Heart left ventricle (tissue), 16 donors: Measurements from ENCODE around the gene SPOCK2. TPM values are rescaled to one million over a fixed set of nuclear protein-coding genes. Genes with fewer than 3 reads are reported as not detected.
A peak's percentile ranks its signal among the peaks of the same experiment; 100 is the strongest.

Experiments
- ATAC-seq, 4 donors: fragments of 200-7000 bp; cut with Tn5 transposase; one replicate each; pipeline ENCODE4 v1.9.1; 2020 to 2022; ENCODE audit warnings: moderate library complexity in 4 of 4, mild to moderate bottlenecking in 3 of 4, moderate number of reproducible peaks in 1 of 4
- DNase-seq, 5 donors: peaks; one replicate each; pipeline ENCODE4 v3.0.0-alpha.2; 2020
- H3K27ac ChIP-seq, 12 donors: fragments of 200-600 bp; sonication (generic) in 4 of 12; one replicate each; pipeline versions ENCODE4 v1.5.0 to v1.8.0; 2016 to 2022; ENCODE audit warnings: mild to moderate bottlenecking in 2 of 12
- H3K27me3 ChIP-seq, 9 donors: fragments of 200-600 bp; sonication (generic) in 2 of 9; one replicate each; pipeline versions ENCODE4 v1.5.1 to v1.8.0; 2016 to 2022; ENCODE audit warnings: mild to moderate bottlenecking in 3 of 9
- H3K36me3 ChIP-seq, 9 donors: fragments of 200-600 bp; sonication (generic) in 2 of 9; one replicate each; pipeline versions ENCODE4 v1.5.0 to v1.8.0; 2018 to 2022; ENCODE audit warnings: mild to moderate bottlenecking in 2 of 9
- H3K4me1 ChIP-seq, 12 donors: fragments of 200-600 bp; sonication (generic) in 4 of 12; one replicate each; pipeline versions ENCODE4 v1.5.0 to v1.8.0; 2016 to 2022; ENCODE audit warnings: mild to moderate bottlenecking in 3 of 12
- H3K4me3 ChIP-seq, 12 donors: fragments of 200-600 bp; sonication (generic) in 4 of 12; one replicate each; pipeline versions ENCODE4 v1.5.0 to v1.8.0; 2017 to 2022; ENCODE audit warnings: mild to moderate bottlenecking in 9 of 12, moderate library complexity in 4 of 12
- H3K9me3 ChIP-seq, 12 donors: fragments of 200-600 bp; sonication (generic) in 4 of 12; one replicate each; pipeline versions ENCODE4 v1.5.0 to v1.8.0; 2016 to 2022; ENCODE audit warnings: mild to moderate bottlenecking in 1 of 12
- POLR2A ChIP-seq, 2 donors: fragments of 450-650 bp; IDR thresholded peaks; one replicate each; pipeline ENCODE4 v1.6.1; 2017; ENCODE audit warnings: antibody characterized with exemption in 2 of 2, mild to moderate bottlenecking in 2 of 2, moderate library complexity in 2 of 2
- WGBS, 4 donors: extraction: QIAGEN DNeasy Blood & Tissue Kit in 2 of 4; methylation state at CpG; one replicate each; pipeline versions ENCODE4 v1.1.5 to v1.1.7; 2013 to 2018; 5-methylcytosine and 5-hydroxymethylcytosine counted together
- intact Hi-C, 10 donors: fragments of 100-400 bp; cut with DNase I; formaldehyde crosslinking; loops; one replicate each; pipeline versions ENCODE4 v1.11.1 to v1.14.2; 2022
- polyA plus RNA-seq, 2 donors: library from polyadenylated mRNA; stranded (reverse); fragments of 200-250 nt; gene quantifications; one replicate each; pipeline ENCODE4 v1.2.3, GENCODE V29; 2013
- total RNA-seq, 9 donors: library from RNA; depleted of rRNA in 2 of 9; stranded (reverse); fragments of >200 nt in 2 of 9; fragmentation: NEBNext Ultra II Directional in 3 of 9; extraction: Animal tissue kit (Norgen Biotek cat#: 25700) in 3 of 9; gene quantifications; one replicate each; pipeline versions ENCODE4 v1.1.0 to v1.2.4, GENCODE V29; 2016 to 2023
- TF ChIP-seq, protein P1 (sequence below), 12 donors: fragments of 200-600 bp; sonication (generic) in 4 of 12; IDR thresholded peaks; one replicate each; pipeline versions ENCODE4 v1.5.0 to v1.8.0; 2018 to 2022; ENCODE audit warnings: antibody characterized with exemption in 12 of 12, mild to moderate bottlenecking in 5 of 12
- donor health status: ischemic (EF 13 %, LVEDD 7.1; RV severe dilation, severe dysfunction).
- donor health status: healthy with polysubstance abuse.
- donor health status: DM: no; HTN: yes; CAD: no.
- donor health status: DM: no; HTN: no; CAD: no.
- donor health status: ischemic (EF 25% LVEDD 6.9; RV normal size, moderate dysfunction).
- donor health status: ischemic (EF 25% LVEDD 5.7; RV mildly dilated, moderate dysfunction).
- donor health status: healthy.
- donor health status: DM: yes; HTN: yes; CAD: no.
- donor health status: ischemic (EF 35%, LVEDD 5.7; RV mildly dilated, moderate dysfunction).
- donor health status: nonischemic (EF 11% LVEDD 7.7; RV severe dilation, severe dysfunction).
- donor health status: DM: yes; HTN: yes; CAD: no.
- donor health status: PGD.
- donor health status: ischemic (EF 29% LVEDD 5.4; RV normal size, mild dysfunction).
- donor health status: nonischemic (EF 23%, LVEDD 6.1; RV moderate dilation, normal function).

SPOCK2 gene
- total and polyA plus RNA-seq, 11 donors, result 4.4 to 16.6 (median 8.0) TPM

DNA sequence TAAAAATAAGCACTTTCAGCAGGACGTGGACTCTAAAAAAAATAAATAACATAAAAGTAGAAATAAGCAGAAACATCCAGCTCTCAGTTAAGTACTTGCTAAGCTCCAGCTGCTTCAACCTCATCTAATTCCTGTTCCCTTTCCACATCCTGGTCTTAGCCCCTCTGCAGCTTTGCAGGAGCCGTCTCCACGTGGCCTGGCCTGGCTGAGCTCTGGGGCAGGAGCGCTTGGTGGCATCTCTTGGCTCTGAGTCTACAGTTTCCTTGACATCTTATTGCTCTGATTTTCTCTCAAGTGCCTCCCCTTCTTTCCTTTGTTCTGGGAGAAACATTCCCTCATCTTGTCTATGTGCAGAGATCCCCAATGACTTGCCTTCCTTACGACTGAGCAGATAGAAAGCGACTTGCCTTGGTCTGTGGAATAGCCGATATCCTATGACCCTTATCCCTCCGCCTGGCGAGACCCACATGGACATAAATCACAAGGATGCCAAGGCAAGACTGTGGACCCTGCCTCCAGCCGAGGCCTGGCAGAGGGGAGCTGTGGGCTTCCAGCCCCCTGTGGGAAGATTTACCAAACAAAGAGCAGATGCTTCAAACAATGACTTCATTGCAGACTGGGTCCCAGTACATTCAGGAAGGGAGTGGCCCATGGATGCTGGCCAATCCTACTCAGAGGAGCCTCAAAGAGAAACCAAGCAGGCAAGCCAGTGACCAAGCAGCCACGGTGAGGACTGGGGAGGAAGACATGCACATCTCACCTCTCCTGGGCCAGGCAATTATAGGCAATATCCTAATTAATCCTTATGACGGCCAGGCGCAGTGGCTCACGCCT lies 61.9 kb downstream of the SPOCK2 start:
- H3K27ac ChIP-seq, result no peak overlapping the region
- no peaks in the 10 kb centered on the region for H3K27me3 ChIP-seq
- intact Hi-C loops, result no loop called here
- TF ChIP-seq POLR2A (IDR thresholded peaks at IDR 0.05), result no peak
- TF ChIP-seq, protein P1, sequence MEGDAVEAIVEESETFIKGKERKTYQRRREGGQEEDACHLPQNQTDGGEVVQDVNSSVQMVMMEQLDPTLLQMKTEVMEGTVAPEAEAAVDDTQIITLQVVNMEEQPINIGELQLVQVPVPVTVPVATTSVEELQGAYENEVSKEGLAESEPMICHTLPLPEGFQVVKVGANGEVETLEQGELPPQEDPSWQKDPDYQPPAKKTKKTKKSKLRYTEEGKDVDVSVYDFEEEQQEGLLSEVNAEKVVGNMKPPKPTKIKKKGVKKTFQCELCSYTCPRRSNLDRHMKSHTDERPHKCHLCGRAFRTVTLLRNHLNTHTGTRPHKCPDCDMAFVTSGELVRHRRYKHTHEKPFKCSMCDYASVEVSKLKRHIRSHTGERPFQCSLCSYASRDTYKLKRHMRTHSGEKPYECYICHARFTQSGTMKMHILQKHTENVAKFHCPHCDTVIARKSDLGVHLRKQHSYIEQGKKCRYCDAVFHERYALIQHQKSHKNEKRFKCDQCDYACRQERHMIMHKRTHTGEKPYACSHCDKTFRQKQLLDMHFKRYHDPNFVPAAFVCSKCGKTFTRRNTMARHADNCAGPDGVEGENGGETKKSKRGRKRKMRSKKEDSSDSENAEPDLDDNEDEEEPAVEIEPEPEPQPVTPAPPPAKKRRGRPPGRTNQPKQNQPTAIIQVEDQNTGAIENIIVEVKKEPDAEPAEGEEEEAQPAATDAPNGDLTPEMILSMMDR (IDR thresholded peaks at IDR 0.05), result no peak
- H3K4me1 ChIP-seq, result peaks cover 0 to 33% (median 6%) of the 10 kb centered on the region in 12 donors
- no peaks in the 10 kb centered on the region for H3K36me3 ChIP-seq
- H3K4me3 ChIP-seq, result no peak overlapping the region
- ATAC-seq (peak in 1 of 4 donors; percentile 13), DNase-seq (peak in 2 of 5 donors; percentile 57 to 68)
- no peaks in the 10 kb centered on the region for H3K9me3 ChIP-seq
- 80 to 88% (median 85%) methylated on average over 14 of the region's 14 CpGs for WGBS, 4 donors

DNA sequence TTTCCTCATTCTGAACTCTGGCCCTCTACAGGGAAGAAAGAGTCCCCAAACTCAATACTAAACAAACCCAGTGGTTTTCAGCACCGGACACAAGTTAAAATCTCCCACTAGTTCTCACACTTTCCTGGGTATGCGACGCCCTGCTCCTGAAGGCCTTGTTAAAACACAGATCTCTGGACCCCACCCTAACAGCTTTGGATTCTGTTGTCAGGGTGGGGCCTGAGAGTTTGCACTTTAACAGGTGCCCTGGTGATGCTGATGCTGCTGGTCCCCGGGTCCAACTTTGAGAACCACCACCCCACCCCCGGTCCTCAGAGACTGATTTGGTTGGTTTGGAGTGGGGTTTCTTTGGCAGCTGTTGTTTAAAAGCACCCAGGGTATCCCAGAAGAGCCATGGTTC lies 62.5 kb downstream of the SPOCK2 start:
- intact Hi-C loops, result no loop called here

DNA sequence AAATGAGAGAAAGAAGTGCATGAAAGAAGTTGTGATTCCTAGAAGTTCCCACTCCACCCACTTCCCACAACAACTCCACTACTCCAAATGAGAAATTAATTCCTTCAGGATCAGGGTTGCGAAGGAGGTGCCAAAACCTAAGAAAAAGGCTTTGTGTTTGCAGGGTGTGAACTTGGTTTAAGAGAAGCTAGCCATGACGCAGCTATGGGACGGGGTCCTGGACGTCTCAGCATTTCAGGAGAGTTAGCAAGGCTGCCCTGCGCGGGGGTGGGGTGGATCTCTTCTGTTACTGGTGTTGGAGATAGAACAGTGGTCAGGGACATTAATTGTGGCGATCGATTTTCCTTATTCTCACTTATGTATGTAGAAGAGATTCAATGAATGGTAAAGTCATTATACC lies 63.0 kb downstream of the SPOCK2 start:
- Histone ChIP-seq H3K27me3 (no peaks in the 10 kb centered on the region), H3K4me3 (no peak overlapping the region), H3K4me1 (peaks cover 0 to 27% (median 5%) of the 10 kb centered on the region in 12 donors), H3K9me3 (no peaks in the 10 kb centered on the region), H3K27ac (no peak overlapping the region), H3K36me3 (no peaks in the 10 kb centered on the region)
- TF ChIP-seq, protein P1 (IDR thresholded peaks at IDR 0.05), result no peak
- no peak for TF ChIP-seq POLR2A (IDR thresholded peaks at IDR 0.05)
- intact Hi-C loops, result no loop called here
- no peak for ATAC-seq
- 84 to 93% (median 92%) methylated on average over 8 of the region's 8 CpGs for WGBS, 4 donors
- no peak for DNase-seq

More for the DNA sequence above, 62.5 kb downstream of the SPOCK2 start:
- Histone ChIP-seq H3K9me3 (no peaks in the 10 kb centered on the region), H3K27me3 (no peaks in the 10 kb centered on the region), H3K27ac (no peak overlapping the region), H3K4me1 (peaks cover 0 to 29% (median 6%) of the 10 kb centered on the region in 12 donors), H3K4me3 (no peak overlapping the region), H3K36me3 (no peaks in the 10 kb centered on the region)
- DNase-seq (no peak), ATAC-seq (no peak)
- 81 to 98% (median 88%) methylated on average over 5 of the region's 5 CpGs for WGBS, 4 donors
- no peak for TF ChIP-seq POLR2A (IDR thresholded peaks at IDR 0.05)
- TF ChIP-seq, protein P1 (IDR thresholded peaks at IDR 0.05), result no peak

DNA sequence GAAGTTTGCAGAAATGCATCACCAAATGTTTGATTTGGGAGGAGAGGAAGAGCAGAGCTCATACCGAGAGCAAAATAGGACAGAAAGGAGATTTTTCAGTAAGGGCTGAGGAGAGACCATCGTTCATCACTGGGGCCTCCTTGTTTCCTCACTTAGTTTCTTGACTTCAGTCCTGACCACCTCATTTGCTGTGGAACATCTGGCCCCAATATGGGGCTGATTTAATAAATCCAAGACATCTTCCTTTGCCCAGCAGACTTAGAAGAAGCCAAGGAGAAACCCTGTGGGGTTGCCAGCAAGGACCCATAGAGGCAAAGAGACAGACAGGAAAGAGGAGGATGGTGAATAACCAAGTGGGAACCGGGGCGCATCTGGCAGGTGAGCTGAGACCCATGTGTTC lies 63.8 kb downstream of the SPOCK2 start:
- H3K4me1 ChIP-seq, result peaks cover 0 to 22% (median 3%) of the 10 kb centered on the region in 12 donors
- DNase-seq, result no peak
- intact Hi-C loops, result no loop called here
- no peak for TF ChIP-seq POLR2A (IDR thresholded peaks at IDR 0.05)
- TF ChIP-seq, protein P1 (IDR thresholded peaks at IDR 0.05), result no peak
- H3K27ac ChIP-seq, result no peak overlapping the region
- no peak for ATAC-seq
- no peak overlapping the region for H3K4me3 ChIP-seq
- H3K9me3 ChIP-seq, result no peaks in the 10 kb centered on the region
- H3K36me3 ChIP-seq, result no peaks in the 10 kb centered on the region
- WGBS, 4 donors, result 90 to 95% (median 92%) methylated on average over 4 of the region's 4 CpGs
- H3K27me3 ChIP-seq, result no peaks in the 10 kb centered on the region
